CD4-positive, alpha-beta T cell treated with Interleukin-15 for 1 hour (primary cell): ENCODE data around the gene ESX1.
"Not testable (repeated sequence)": the region's sequence is repeated elsewhere in the genome, so short reads cannot be mapped to it uniquely, and the experiment has no call there.

ENCODE experiments used
- DNase-seq: peaks from one replicate; pipeline ENCODE4 v3.0.0-alpha.2; 2020

Gene ESX1

DNA sequence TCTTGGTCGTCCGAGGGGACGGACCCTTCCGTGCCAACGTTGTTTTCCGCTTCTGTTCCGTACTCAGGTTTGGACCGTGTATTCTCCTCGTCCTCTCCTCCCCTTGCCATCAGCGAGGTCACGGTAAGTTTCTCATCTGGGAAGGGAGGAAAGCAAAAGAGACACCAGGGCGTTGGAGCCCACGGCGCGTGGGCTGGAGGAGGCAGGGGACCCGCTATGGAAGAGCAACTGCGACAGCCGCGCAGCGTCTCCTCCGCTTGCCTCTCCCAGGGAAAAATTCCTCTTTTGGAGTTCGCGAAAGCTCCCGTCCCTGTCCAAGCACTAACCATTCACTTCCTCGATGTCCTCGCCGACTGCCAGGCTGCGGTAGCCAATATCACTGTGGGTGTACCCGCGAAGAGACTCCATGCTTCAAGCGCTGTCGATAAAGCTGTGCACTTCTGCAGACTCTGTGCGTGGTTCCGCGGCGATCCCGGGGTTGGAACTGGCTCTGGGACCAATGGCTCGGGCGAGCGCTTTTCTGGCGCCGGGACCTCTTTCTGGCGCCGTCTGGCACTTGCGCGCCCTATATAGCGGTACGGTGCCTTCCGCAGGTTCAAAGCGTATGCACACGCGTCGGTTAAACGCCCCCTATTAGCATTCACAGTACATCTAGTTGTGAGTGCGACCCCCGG, at the start of gene ESX1:
ESX1 (minus strand) TSS at position 492 of the 674 bp plus-strand sequence; CDS start at position 408, 84 bp downstream.
- DNase-seq = no peak

DNA sequence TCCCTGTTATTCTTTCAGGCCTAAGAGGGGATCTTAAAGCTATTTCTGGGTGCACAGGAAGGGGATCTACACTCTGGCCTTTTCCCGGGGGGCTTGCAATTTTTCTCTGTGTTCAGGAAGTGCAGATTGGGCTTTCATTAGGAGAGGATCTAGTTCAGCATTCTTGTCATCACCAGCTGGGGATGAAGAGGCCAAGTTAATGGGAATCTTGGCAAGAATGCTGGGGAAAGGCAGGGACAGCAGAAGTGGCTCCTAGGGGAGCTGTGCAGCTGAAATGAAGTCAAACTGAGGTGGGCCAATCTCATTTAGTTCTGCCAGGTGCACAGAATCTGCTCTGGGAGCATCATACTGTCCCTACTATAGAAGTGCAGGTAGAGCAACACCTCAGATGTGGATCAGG, 40.9 kb upstream of the ESX1 start:
- no peak for DNase-seq

DNA sequence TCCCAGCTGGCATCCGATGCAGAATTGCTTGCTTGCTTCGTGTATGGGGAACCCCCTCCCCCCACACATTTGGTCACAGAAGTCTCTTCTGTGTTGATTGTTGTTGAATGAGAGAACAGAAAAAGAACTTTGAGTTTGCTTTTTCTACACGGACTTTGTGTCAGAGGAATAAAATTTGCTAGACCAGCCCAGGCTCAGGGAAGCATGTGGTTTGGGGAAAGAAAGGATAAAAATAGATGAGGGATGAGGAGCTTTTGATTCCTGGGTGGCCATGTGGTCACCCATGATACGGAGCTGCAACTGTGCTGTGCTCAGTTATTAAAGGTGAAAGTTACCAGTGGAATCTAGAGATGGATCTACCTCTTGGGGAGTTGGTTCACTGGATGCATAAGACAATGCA, 34.2 kb upstream of the ESX1 start:
- no peak for DNase-seq

DNA sequence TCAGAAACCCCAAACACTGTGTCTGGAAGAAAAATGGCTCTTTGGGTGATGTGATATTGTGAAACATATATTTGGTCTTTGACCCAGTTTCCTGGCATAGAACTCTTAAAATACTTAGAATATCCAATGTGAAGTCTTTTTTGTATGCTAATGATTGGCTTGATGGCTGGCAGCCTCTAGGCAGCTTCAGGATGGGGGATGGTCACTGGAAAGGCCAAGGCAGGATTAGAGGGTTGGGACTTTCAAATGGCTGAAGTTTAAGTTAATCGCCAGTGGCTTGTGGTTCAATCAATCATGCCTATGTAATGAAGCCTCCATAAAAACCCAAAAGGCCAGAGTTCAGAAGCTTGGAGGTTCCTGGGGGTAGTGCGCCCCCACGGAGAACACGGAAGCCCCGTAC, 33.5 kb upstream of the ESX1 start:
- DNase-seq = no peak

GRCh38 chrX:104285201-104285600, 30.5 kb upstream of the ESX1 start:
- DNase-seq = no peak

- no peak for DNase-seq
Observed at GRCh38 chrX:104284507-104284906, 29.8 kb upstream of the ESX1 start.

DNA sequence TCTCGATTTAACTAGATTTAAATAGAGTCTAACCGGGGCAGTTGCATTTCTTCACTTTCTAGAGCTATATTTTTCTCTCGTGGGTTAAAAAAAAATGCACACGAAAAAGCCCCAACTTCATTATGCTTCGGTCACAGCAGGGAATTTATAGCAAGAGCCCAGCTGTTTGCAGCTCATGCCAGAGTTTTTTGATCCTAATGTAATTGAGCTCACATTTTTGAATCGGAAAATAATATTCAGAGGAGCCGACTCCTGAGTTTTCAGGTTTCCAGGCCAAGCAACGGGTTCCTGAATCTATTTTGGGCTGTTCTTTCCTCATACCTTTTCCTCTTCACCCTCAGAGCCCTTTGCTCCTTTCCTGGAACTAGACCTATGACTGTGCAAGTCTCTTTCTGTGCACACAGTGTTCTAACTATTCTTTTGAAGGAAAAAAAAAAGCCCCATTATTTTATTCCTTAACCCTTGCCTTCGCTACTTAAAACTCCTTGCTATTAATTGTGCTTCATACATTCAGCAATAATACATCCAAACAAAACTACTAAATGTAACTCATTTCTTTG, 27.5 kb upstream of the ESX1 start:
- DNase-seq = no peak

DNA sequence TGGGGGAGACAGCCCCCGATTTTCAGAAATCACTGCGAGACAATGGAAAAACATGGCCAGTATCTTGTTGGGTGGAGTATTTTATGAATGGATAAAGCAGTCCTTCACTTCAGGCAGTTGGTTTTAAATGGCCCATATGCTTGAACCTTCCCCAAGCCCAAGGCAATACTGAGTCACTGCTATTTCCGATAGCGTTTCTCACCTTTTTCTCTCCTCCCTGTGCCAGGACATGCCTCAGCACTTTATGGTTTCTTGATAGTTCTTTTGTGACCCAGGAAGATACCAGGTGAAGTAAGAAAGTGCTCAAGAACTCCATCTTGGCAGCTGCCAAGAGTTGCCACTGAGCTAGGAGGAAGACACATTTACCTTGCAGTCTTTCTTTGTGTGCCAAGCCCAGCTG, 26.8 kb upstream of the ESX1 start:
- DNase-seq = no peak

DNA sequence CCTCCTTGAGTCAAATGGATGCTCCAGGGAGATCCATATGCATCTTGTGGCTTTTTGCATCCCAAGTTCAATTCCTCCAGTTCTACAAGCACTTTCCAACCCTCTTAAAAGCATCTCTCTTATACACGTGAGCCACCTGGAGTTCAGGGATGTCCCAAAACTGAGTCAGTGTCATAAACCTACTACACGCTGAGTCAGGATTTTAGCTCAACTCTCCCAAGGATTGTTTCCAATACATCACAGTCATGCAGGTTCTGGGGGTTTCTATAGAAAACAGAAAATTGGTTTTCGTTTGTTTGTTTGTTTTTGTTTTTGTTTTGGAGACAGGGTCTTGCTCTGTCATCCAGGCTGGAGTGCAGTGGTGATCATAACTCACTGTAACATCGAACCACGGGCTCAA, 25.9 kb upstream of the ESX1 start:
- DNase-seq = no peak

- DNase-seq = no peak
Observed at GRCh38 chrX:104270916-104271512, 16.3 kb upstream of the ESX1 start.

- DNase-seq = no peak
Observed at GRCh38 chrX:104270212-104270611, 15.5 kb upstream of the ESX1 start.

DNA sequence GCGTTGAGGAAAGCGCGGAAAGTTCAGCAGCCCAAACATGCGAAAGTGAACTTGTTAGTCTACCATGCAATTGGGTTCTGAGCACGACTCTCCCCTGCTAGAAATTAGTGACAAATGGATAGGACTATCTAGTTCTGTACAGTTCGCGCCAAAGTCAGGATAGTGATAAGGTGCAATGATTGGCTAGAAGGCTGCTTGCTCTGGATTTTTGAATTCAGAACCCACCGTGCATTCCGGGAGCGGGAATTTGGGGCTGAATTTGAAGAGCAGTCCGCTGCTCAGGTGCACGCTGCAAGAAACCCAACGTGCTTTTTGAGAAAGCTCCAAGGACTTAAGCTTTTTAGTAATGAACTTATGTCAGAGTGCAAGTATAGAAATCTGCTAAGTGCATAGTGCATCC, 732 bp upstream of the ESX1 start:
- no peak for DNase-seq

DNA sequence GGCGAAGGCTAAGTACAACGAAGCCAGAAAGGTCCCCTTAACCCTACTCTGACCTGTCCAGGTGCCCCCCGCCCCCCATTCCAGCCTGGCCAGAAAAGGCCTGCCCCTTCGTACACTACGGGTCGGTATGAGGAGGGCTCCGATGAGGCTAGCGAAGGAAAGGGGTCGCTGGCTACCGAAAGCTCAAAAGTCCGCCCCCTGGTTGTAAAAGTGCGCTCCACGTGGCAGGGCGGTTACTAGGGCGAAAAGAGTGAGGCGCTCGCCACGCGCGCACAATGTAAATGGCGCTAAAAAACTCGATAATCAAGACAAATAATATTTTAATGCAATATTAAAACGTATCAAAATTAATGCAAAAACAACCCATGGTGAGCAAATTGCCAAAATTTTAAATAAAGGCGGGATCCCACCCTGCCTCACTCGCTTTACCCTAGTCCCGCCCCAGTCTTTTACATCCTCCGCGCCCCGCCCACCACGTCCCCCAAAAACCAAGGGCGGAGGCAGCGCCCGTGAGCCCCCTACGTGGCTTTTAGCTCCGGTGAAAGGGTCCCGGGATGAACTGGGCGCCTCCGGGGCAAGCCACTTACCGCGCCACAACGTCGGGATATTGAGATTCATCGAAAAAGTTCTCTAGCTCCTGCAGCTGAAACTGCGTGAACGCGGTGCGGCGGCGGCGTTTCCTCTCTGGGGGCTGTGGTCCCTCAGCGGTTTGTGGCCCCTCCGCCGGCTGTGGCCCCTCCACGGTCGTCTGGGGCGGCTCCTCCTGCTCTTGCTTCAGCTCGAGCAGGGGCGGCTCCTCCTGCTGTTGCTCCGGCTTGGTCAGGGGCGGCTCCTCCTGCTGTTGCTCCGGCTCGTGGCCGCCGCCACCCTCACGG, 929 bp downstream of the ESX1 start:
- DNase-seq = no peak

DNA sequence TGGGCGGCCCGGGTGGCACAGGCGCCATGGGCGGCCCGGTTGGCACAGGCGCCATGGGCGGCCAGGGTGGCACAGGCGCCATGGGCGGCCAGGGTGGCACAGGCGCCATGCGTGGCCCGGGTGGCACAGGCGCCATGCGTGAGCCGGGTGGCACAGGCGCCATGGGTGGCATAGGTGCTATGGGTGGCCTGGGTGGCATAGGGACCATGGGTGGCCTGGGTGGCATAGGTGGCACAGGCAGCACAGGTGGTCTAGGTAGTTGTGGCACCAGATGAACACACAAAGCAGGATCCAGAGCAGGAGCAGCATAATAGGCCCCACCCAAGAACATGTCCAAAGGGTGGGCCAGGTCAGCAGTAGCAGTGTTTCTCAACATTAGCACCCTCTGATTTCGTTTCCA, 4.3 kb downstream of the ESX1 start:
- no peak for DNase-seq

DNA sequence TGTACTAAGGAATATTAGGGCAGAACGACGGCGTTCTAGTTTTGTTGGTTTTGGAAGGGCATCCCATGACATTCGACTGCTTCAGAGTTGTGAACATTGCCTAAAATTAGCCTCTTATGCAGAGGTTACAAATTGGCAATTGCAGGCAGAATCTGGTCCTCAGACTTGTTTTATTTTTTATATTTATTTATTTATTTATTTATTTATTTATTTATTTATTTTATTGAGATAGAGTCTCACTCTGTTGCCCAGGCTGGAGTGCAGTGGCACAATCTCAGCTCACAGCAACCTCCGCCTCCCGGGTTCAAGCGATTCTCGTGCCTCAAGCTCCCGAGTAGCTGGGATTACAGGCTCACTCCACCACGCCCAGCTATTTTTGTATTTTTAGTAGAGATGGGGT, 24.7 kb downstream of the ESX1 start:
- not testable (repeated sequence) for DNase-seq

DNA sequence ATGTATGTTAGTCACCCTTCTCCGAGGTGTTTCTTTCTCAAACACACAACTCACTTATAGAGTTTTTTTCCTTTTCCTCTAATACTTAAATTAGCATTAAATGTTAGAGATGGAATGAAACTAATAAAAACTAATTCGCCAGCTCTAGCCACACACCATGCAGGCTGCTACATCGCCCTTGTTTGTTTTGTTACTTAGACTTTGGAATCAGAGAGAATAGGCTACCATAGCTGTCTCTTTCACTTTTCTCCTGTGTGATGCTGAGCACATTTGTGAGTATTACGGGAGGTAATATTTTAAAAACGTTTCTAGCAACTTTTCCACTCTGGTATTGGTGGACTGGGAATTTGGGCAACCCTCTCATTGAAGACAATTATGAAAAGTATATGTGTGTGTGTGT, 43.5 kb downstream of the ESX1 start:
- DNase-seq = no peak

DNA sequence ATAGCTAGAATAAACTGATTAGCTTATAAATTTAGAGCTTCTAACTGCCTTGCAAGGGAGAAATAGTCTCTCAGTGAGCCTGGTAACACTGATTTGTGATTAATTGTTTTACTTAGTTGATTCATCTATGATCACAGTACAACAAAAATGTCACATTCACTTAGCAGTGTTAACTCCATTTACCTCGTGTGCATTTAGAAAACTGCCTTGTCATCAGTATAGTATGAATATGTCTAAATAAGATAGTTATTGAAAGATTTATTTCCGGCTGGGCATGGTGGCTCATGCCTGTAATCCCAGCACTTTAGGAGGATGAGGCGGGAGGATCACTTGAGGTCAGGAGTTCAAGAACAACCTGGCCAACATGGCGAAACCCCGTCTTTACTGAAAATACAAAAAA, 49.2 kb downstream of the ESX1 start:
- no peak for DNase-seq
